IPS-15b (cell line): ENCODE results near the gene ZDHHC17.

Experiments
- H3K27me3 ChIP-seq: one replicate; pipeline ENCODE4 v1.6.1; 2013; ENCODE audit warnings: low read length; ENCODE audit not compliant: control insufficient read depth, insufficient read depth
- H3K36me3 ChIP-seq: one replicate; pipeline ENCODE4 v1.6.1; 2013; ENCODE audit warnings: low read length; ENCODE audit not compliant: control insufficient read depth, insufficient read depth
- H3K4me1 ChIP-seq: one replicate; pipeline ENCODE4 v1.6.1; 2013; ENCODE audit warnings: mild to moderate bottlenecking, low read length; ENCODE audit not compliant: control insufficient read depth, insufficient read depth
- H3K4me3 ChIP-seq: one replicate; pipeline ENCODE4 v1.5.1; 2013; ENCODE audit warnings: low read depth, low read length
- H3K9ac ChIP-seq: one replicate; pipeline ENCODE4 v1.6.1; 2013; ENCODE audit warnings: low read depth, mild to moderate bottlenecking, low read length
- H3K9me3 ChIP-seq: one replicate; pipeline ENCODE4 v1.6.1; 2013; ENCODE audit warnings: mild to moderate bottlenecking, low read length; ENCODE audit not compliant: control insufficient read depth, insufficient read depth

ZDHHC17 gene

DNA sequence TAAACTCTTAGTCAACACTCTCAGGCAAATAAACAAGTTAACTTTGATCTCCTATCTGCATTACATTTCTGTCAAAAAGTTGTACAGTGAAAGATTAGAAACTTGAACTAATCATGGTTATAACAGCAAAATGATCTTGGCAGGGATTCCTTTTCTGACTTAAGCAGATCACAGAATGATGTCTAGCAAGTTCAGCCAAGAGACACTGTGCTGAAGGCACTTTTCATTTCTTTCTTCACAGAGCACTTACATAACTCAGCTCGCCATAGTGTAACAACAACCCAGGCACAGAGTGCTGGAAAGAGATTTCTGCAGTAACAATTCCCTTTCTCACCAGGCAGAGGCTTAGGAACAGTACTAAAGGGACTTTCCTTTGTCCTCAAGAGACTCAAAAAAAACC is 134.5 kb downstream of the ZDHHC17 start:
- Histone ChIP-seq H3K4me3 (no peak overlapping the region), H3K27me3 (no peaks in the 10 kb centered on the region), H3K4me1 (no peaks in the 10 kb centered on the region), H3K9ac (no peak overlapping the region), H3K9me3 (no peaks in the 10 kb centered on the region), H3K36me3 (no peaks in the 10 kb centered on the region)

DNA sequence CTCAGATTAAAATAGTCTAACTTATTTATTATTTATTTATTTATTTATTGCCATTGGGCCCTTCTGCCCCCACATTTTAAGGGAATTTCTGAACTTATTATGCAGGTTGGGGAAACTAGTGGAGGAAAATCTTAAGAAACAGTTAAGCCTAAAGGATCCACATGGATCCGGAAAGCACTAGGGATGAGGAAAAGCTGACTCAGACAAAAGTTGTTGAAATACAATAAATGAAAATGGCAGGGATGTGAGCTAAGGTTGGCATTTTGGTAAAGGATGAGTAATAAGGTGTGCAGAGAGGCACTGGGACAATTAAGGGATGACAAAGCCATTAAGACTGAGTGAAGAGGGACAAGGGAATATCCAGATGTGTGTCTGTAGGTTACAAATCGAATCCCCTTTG is 135.6 kb downstream of the ZDHHC17 start:
- H3K4me1 ChIP-seq, result no peaks in the 10 kb centered on the region
- H3K4me3 ChIP-seq, result no peak overlapping the region
- H3K27me3 ChIP-seq, result no peaks in the 10 kb centered on the region
- no peaks in the 10 kb centered on the region for H3K36me3 ChIP-seq
- H3K9ac ChIP-seq, result no peak overlapping the region
- no peaks in the 10 kb centered on the region for H3K9me3 ChIP-seq

GRCh38 chr12:76901628-76902380 is 137.9 kb downstream of the ZDHHC17 start:
- H3K9ac ChIP-seq, result no peak overlapping the region

More at GRCh38 chr12:76901628-76902380, 137.9 kb downstream of the ZDHHC17 start:
- H3K9me3 ChIP-seq, result no peaks in the 10 kb centered on the region
- no peaks in the 10 kb centered on the region for H3K36me3 ChIP-seq
- no peaks in the 10 kb centered on the region for H3K27me3 ChIP-seq
- no peak overlapping the region for H3K4me3 ChIP-seq
- H3K4me1 ChIP-seq, result peaks cover 4% of the 10 kb centered on the region
